Amniotic epithelial cell (primary cell): ENCODE data around the gene CCDC69.
"Not testable (repeated sequence)": the region's sequence is repeated elsewhere in the genome, so short reads cannot be mapped to it uniquely, and the experiment has no call there.

Experiments
- DNase-seq: peaks from one replicate; pipeline ENCODE4 v3.0.0-alpha.2; 2010; ENCODE audit warnings: low read depth

The CCDC69 gene

DNA sequence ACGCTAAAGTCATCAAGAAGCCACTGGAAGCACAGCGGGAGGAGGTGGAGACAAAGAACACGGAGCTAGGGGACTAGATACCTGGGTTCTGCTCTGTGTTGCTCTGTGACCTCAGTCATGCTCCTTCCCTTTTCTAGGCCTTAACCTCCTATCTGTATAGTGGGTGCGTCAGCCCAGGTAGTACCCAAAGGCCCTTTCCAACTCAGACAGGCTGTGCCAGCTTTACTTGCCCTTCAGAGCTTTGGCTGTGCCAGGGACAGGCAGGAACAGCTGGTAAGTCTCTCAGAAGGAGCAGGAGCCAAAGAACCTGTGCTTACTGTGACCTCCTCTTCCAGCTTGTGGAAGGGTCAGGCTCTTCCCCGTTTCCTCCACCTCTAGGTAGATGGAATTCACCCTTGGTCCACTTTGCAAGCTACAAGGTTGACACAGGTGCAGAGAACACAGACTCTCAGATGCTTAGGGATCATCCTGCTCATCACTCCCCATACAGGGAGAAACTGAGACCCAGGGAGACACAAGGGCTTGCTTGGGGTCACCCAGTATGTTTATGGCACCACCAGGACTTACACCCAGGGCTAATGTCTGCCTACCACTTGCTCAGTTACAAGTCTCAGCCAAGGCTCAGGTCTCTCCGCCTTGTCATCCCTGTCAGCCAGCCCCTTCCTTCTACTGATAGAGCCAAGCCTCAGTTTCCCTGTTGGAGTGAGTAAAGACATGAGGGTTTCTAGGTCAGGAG, 1.7 kb downstream of the CCDC69 start:
- no peak for DNase-seq

DNA sequence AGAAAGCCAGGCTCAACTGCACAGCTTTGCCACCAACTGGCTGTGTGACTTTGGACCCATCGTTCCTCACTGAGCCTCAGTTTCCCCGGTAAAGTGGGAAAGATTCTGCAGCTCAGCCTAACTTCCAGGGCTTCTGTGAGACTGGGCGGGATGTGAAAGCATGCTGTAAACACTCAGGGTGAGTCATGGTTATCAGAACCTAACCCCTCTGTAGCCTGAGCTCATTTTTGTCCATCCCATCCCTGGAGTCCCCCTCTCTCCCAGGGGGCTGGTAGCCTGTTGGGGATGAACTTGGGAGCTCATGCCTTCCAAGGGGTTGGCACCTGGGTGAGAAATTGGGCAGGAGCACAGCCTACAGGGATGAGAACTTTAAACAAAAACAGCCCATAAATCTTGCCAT, 2.3 kb downstream of the CCDC69 start:
- DNase-seq = peak; percentile 63

DNA sequence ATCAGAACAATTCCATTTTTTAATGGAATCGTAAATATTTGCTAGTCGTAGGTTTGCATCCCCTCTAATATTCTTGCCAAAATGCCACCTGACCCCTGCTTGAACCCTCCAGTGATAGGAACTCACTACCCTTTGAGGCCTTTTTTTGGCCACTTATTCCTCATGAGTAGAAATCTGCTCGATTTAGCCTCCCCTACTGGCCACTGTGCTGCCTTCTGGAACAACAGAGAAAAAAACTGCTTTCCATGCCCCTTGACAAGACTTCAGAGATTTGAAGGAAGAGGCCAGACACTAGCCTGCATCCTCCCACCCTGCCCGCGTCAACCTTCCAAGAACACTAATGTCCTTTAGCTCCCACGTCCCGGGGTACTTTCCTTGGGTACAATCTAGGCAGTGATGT, 4.1 kb downstream of the CCDC69 start:
- no peak for DNase-seq

DNA sequence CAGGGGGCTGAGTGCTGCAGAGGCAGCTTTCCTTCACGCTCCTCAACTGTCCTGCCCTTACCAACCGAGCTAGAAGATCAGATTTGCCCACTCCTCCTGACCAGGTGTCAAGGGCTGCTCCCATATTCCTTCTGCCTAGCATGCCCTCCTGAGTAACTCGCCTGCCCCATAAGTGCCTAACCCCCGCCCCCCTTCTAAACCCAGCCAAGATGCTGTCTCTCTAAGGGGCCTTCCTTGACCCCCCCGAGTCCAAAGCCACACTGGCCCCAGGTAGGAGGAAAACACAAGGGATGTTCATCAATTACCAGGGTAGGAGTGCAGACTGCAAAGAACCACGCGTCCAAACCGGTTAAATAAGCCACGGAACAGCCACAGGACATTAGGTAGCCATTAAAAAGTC, 4.8 kb downstream of the CCDC69 start:
- DNase-seq = no peak

DNA sequence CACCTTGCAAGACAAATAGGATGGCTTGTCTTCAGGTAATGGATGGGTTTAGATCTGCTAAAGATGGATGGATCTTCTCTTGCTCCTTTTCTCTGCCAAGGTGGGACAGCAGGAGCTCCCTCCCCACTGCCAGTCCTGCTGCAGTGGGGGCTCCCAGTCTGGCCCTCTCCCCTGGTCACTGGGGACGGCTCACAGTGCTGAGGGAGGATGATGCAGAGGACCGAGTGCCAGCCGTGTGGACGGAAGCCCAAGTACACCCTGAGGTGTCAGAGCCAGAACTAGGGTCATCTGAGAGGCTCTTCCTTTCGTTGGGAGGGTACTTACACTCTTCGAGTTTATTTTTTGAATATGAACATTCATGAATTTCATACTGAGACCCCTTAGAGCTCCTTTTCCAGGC, 5.7 kb downstream of the CCDC69 start:
- DNase-seq = no peak

DNA sequence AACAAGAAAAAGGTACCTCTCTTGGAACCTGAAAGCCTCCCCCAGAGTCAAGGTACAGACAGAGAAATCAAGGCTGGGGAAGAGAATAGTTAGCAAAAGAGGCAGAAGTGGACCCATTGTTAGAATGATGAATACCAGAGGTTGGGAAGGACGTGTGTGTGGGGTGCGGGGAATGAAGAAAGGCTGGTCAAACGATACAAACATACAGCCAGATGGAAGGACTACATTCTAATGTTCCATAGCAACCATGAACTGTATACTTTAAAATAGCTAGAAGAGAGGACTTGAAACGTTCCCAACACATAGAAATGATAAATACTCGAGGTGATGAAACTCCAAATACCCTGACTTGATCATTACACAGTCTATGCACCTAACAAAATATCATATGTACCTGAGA, 7.1 kb downstream of the CCDC69 start:
- no peak for DNase-seq

DNA sequence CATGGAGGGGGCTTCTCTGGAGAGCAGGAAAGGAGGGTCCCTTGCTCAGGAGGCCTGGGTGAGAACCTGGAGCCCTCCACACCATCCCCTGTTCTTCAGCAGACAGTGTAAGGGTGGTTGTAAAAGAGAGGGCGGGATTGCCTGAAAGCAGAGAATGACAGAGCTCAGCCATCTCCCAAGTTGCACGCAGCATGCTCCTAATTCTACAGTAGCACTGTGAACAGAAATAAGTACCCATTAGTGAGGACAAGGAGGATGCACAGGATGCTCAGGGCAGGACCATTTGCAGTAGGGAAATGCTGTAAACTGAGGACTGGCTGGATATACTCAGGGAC, 8.4 kb downstream of the CCDC69 start:
- no peak for DNase-seq

DNA sequence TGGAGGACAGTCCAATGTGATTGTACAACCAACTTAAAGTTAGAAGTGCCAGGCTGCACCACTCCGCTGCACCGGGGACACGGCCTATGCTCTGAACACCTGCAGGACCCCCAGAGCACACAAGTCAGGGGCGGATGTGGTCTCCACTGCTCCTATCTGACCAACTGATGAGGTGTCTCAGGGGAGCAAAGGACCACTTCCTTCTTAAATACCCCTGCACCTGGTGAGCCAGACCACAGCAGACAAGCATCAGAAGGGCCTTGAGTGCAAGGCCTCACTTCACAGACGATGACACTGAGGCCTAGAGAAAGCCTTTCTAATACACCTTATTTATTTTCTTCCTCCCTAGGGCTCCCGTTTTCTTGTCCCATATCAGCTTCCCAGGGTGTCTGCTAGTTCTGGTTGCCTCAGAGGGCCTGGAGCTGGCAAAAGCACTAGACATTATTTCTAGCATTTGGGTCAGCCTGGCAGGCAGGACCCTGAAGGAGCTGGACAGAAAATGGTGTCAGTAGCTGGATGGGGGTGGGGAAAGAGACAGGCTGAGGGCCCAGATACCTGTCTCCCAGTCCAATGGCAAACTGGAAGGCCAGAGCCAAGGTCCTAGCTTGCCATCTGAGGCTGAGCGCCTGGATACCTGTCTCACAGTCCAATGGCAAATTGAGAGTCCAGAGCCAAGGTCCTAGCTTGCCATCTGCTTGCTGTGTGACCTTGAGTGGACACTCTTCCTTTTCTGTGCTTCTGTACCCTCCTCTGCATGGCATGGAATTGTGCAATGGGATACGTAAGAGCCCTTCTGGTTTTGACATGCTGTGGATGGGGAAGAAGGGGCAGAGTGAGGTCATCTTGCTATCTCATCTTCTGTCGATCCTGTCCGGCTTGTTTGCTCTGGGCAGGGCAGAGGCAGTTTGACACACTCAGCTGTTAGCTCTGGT, 9.0 kb downstream of the CCDC69 start:
- DNase-seq = peak; percentile 92

DNA sequence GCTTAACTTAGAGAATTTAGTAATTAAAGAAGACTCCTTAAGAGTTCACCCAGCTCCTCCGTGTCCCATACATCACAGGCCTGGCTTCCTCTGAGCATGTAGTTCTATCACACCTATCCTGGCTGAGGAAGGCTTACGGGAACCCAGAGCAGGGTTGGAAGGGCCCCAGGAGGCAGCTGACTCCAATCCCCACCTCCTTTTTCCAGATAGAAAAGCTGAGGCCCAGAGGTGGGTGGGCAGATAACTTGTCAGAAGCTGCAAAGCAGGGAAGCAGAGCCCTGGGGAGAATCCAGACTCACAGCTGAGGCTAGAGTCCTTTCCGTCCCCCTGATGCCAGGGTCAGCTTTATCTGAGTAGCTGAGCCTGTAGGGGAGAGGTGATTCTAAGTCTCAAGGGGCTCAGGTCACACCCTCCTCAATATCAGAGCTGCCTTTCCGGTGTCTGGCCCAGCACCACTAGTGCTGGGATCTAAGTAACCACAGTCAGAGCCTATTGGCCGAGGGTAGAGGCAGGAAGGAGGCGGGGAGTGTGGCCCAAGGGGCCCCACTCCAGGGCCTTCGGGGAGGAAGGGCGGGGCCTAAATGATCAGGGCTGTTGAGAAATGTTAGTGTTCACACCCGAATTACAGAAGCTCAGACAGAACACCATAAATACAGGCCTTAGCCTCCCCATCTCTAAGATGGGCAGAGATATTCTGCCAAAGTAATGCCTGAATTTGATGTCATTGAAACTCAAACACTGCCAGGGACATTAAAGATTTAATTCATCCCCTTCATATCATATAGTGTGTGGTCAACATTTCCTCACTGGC, 9.9 kb downstream of the CCDC69 start:
- DNase-seq = peak; percentile 92

DNA sequence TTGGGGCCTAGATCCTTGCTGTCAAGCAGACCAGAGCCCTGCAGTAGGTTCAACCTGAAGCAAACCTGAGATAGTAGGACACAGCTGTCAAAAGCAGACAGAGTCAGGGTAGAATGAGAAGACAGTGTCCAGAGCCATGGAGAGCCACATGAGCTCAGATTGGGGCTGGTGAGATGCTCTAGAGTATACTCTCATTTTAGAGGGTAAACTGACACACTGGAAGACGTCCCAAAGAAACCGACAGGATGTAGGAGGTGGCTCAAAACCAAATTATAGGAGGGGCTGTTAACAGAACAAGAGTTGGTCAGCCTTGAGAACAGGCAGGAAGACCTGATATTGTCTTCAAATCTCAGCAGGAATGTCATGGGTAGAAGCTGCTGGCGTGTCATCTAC, 11.5 kb downstream of the CCDC69 start:
- no peak for DNase-seq

DNA sequence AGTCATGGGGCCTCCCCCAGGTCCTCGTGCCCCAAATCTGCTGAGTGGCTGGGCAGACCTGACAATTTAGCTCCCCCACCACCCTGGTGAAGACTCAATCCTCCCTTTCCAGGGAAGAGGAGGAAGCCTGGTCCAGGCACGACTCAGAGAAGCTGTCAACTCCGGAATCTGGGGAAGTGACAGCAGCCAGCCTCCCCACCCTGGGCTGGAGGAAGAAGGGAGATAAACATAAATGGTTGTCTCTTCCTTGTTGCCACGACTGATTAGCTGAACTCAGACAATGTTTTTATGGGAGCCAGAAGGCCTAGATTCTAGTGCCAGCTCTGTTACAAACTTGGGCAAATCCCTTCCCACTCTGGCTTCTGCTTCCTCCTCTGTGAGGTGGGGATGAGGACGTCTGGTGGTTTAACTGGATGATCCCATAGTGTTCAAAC, 15.4 kb downstream of the CCDC69 start:
- peak; percentile 38 for DNase-seq

DNA sequence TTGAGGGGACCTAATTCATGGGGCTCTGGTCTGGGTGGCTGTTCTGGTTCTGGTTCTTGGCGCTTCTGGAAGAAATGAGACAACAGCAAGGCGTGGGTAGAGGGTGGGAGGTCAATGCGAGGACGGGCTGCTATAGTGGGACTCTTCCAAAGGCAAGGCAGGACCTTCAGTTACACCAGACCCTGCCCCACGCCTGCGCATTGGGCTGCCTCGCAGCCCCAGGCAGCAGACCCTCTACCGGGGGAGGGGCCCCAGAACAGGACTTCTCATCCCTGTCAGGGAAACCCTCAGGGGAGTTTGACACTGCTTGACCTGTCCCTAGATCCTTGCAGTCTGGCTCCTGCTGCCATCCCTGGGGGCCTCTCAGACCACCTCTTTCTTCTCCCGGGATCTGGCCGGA, 18.5 kb downstream of the CCDC69 start:
- DNase-seq = no peak

DNA sequence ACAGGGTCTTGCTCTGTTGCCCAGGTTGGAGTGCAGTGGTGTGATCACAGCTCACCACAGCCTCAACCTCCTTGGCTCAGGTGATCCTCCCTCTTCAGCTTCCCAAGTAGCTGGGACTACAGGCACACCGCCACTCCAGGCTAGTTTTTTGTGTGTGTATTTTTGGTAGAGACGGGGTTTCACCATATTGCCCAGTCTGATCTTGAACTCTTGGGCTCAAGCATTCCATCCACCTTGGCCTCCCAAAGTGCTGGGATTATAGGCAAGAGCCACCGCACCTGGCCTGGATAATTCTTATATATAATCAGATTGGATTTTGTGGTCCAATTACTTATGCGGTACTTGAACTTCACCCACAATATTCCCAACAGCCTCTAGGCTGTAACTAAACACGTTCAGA, 19.8 kb downstream of the CCDC69 start:
- no peak for DNase-seq

DNA sequence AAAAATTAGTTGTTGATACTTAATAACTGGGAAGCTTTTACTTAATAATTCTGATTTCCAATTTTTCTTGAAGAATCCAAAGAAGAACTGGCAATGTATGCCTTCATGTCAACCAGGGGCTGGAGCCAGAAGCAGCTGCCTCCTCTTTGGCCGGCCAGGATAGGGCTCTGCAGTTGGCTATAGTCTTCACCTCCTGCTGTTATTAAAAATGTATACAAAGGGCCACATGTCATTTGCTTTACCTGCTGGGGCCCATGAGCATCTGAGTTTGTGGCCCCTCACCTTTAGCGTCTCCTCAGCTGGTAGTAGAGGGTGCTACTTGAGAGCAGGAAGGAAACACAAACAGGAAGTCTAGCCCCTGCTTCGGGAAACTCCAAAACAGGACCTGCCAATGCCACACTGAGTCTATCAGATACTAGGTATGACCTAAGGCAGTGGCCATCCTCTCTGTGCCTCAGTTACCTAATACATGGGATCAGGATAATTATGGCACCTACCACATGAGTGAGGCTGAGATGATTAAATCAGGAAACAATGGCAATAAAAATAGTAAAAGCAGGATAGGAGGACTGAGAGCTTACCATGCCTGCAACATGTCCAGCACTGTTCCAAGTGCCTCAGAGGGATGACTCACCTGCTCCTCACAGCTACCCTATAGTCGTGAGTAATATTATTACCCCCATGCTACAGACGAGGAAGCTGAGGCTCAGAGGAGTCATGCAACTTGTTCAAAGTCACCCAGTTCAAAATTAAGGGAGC, 21.3 kb downstream of the CCDC69 start:
- peak; percentile 68 for DNase-seq

DNA sequence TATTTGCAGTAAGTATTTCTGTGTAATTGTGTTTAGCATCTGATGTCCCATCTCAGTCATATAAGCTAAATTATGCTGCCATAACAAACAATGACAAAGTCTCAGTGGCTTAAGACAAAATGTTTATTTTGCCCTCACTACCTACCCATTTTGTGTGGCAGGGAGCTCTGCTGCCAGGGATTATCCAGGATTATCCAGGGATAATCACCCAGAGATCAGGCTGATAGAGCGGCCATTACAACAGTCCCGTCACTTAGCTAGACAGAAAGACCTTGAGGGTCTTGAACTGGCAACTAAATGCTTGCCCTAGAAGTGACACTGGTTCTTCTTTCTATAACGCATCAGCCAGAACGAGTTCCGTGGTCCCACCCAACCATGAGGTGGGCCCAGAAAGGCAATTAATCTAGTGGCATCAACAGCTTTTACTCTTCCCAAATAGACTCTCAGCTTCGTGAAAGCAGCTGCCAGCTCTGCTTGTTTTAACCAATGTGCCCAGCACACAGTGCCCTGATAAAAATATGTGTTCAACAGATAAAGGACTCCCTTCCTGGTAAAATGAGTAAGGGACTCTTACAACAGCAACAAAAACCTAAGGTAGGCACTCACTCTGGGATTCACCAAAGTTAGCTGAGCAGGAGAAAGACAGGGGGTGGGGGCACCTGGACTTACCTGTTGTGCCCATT, 22.8 kb downstream of the CCDC69 start:
- no peak for DNase-seq

DNA sequence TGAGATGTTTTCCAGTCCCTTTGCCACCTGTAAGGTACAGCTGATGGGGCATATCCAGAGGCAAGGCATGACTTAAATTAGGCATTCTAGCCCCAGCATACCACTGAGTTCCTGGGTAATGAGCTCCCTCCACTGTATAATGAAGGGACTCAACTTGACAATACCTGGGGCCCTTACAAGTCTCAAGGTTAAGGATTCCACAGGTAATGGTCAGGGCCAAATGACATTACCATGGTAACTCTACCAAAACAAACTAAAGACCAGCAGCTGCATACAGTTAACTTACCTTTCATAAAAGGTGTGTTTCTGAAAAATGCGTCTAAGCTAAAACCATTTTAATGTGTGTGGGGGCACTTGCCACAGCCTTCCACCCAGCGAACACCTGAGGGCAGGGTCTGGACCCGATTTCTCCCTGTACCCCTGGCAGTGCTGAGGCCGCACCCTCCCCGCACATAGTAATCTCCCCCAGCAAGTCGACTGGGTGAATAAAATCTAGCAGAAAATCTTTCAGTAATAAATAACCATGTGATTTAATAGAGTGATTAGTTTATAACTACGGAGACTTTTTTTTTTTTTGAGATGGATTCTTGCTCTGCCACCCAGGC, 24.2 kb downstream of the CCDC69 start:
- DNase-seq = no peak

DNA sequence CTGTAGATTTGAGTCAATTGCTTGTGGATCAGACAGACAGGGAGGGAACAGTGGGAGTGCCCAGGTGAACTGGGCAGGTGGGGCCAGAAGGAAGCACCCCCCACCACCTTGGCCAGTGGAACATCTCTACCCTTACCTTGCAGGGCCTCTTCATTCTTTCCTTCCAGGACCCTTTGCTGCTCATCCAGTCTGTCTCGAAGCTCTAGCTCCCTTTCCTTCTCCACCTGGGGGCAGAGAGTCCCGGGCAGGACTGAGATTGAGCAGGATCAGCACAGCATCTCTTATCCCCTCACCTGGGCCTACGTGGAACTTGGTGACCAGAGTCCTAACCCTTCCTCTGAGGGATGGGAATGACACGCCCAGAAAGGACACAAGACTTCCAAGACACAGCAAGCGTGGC, 25.0 kb downstream of the CCDC69 start:
- DNase-seq = no peak

DNA sequence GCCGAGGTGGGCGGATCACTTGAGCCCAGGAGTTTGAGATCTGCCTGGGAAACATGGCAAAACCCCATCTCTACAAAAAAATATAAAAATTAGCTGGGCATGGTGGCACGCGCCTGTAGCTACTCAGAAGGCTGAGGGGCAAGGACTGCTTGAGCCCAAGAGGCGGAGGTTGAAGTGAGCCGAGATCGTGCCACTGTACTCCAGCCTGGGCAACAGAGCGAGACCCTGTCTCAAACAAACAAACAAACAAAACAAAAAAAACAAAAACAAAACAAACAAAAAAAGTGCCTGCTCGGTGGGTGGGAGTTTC, 26.6 kb downstream of the CCDC69 start:
- DNase-seq = not testable (repeated sequence)

DNA sequence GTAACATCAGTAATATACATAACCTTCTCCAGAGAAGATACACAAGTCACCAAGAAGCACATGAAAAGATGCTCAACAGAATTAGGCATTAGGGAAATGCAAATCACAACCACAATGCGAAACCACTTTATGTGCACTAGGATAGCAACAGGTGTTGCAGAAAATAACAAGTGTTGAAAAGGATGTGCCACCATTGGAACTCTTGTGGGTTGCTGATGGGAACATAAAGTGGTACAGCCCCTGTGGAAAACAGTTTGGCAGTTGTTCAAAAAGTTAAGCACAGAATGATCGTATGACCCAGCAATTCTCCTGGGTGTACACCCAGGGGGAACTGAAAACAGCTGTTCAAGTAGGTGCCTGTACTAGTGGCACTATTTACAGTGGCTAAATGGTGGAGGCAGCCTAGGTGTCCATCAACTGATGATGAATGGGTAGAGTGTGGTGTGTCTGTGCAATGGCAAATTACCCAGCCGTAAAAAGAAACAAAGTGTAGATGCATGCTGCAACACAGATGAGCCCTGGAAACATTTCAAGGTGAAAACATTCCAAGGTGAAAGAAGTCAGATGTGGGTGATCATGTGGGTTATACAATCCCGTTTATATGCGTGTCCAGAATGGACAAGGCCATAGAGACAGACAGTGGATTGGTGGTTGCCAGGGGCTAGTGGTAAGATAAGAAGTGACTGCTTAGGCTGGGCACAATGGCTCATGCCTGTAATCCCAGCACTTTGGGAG, 27.2 kb downstream of the CCDC69 start:
- no peak for DNase-seq

DNA sequence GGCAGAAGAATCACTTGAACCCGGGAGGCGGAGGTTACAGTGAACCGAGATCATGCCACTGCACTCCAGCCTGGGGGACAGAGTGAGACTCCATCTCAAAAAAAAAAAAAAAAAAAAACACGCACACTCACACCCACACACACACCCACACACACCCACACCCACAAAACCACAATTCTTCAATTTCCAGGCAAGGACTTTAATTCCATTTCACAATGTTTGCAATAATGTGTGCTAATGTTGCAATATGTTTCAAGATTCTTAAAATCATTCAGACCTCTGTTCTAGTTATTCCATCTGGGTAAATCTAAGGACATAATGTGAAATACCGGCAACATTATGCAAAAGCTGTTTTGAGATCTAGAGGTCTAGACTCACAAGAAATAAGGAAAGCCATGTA, 28.3 kb downstream of the CCDC69 start:
- peak; percentile 98 for DNase-seq
